GM19043 (cell line): ENCODE measurements around the gene CDC123.
"Not testable (repeated sequence)": the region's sequence is repeated elsewhere in the genome, so short reads cannot be mapped to it uniquely, and the experiment has no call there.

Experiments used
- ATAC-seq: cut with Tn5 transposase; IDR thresholded peaks from one replicate; pipeline ENCODE4 v1.9.1; 2021; ENCODE audit warnings: low read depth; ENCODE audit not compliant: unreplicated experiment

CDC123 gene

GRCh38 chr10:12279281-12279680 lies 83.3 kb downstream of the CDC123 start:
- ATAC-seq, result no peak

DNA sequence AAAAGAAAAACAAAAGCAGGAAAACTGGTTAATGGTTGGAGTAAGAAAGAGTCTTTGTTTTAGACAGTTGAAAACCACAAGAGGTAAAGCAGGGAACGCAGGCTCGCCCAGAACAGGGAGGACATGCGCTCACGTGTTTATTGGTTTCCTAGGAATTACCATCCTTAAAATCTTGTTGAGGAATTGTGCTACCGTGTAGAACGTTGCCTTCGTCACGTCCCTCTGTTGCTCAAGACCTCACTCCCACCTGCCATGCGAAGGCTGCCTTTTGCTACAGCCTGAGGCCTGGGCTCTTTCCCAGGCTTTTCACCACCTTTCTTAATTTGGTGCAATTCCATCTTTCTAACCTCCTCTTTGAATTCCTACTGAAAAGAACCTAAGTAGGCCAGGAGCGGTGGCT lies 91.8 kb downstream of the CDC123 start:
- ATAC-seq, result no peak

DNA sequence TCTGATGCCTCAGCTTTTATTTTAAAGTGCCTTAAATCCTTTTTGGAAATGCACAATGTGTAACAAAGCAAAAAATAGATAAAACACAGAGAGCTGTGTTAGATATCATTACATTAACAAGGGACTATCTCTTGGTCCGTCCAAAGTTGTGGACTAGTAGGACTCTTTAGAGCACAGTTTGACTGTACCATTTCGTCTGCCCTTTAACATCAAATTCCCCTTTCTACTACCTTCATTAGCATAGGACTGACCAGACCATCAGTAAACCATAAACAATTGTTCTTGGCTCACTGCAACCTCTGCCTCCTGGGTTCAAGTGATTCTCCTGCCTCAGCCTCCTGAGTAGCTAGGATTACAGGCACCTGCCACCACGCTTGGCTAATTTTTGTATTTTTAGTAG lies 101.8 kb downstream of the CDC123 start:
- ATAC-seq, result not testable (repeated sequence)

GRCh38 chr10:12299222-12299965 lies 103.4 kb downstream of the CDC123 start:
- no peak for ATAC-seq
